Loucy (cell line): Measurements from ENCODE around the gene PFDN2.

ENCODE experiments used
- H2AFZ ChIP-seq: fragments of 200-600 bp; sonication (generic); 2 replicates; pipeline ENCODE4 v1.6.0; 2016; ENCODE audit warnings: antibody characterized with exemption, mild to moderate bottlenecking, low read length, moderate library complexity
- H3F3A ChIP-seq: fragments of 200-600 bp; 2 replicates; pipeline ENCODE4 v1.6.0; 2016; ENCODE audit warnings: antibody characterized with exemption, low read depth, mild to moderate bottlenecking
- H3K27me3 ChIP-seq: fragments of 200-600 bp; sonication (generic); 2 replicates; pipeline ENCODE4 v1.6.1; 2014; ENCODE audit warnings: low read length, mild to moderate bottlenecking; ENCODE audit not compliant: insufficient read depth, poor library complexity, severe bottlenecking
- H3K36me3 ChIP-seq: fragments of 200-600 bp; sonication (generic); 2 replicates; pipeline ENCODE4 v1.6.1; 2016; ENCODE audit warnings: low read length; ENCODE audit not compliant: insufficient read depth
- H3K4me1 ChIP-seq: fragments of 200-600 bp; sonication (generic); 2 replicates; pipeline ENCODE4 v1.5.1; 2014; ENCODE audit warnings: low read length, mild to moderate bottlenecking; ENCODE audit not compliant: insufficient read depth, poor library complexity, severe bottlenecking
- H3K4me2 ChIP-seq: fragments of 200-600 bp; sonication (generic); 2 replicates; pipeline ENCODE4 v1.6.0; 2014; ENCODE audit warnings: antibody characterized with exemption, low read length, low read depth, mild to moderate bottlenecking; ENCODE audit not compliant: poor library complexity, severe bottlenecking
- H3K4me3 ChIP-seq: fragments of 200-600 bp; sonication (generic); 2 replicates; pipeline ENCODE4 v1.5.1; 2014; ENCODE audit warnings: low read length, mild to moderate bottlenecking, mixed read lengths; ENCODE audit not compliant: poor library complexity, severe bottlenecking
- H3K79me2 ChIP-seq: fragments of 200-600 bp; sonication (generic); 2 replicates; pipeline ENCODE4 v1.6.1; 2014; ENCODE audit warnings: low read length; ENCODE audit not compliant: insufficient read depth
- H3K9ac ChIP-seq: fragments of 200-600 bp; sonication (generic); 2 replicates; pipeline ENCODE4 v1.6.0; 2014; ENCODE audit warnings: mild to moderate bottlenecking, low read depth, low read length, moderate library complexity; ENCODE audit not compliant: poor library complexity, severe bottlenecking
- H3K9me2 ChIP-seq: fragments of 200-600 bp; sonication (generic); replicated peaks from 2 replicates; pipeline ENCODE4 v1.6.1; 2016; ENCODE audit warnings: low read depth, low read length, mixed read lengths
- H3K9me3 ChIP-seq: fragments of 200-600 bp; sonication (generic); 2 replicates; pipeline ENCODE4 v1.6.1; 2014; ENCODE audit warnings: mild to moderate bottlenecking, antibody characterized with exemption, low read length, low read depth; ENCODE audit not compliant: insufficient read depth
- H4K20me1 ChIP-seq: fragments of 200-600 bp; sonication (generic); 2 replicates; pipeline ENCODE4 v1.6.0; 2014; ENCODE audit warnings: antibody characterized with exemption, low read length, mild to moderate bottlenecking; ENCODE audit not compliant: insufficient read depth, poor library complexity, severe bottlenecking
- CTCF ChIP-seq: fragments of 200-600 bp; sonication (generic); conservative IDR thresholded peaks from 2 replicates; pipeline ENCODE4 v1.5.1; 2014; ENCODE audit warnings: mild to moderate bottlenecking, antibody characterized with exemption, low read length
- EZH2phosphoT487 ChIP-seq: fragments of 200-600 bp; IDR thresholded peaks from 2 replicates; pipeline ENCODE4 v1.6.1; 2018; ENCODE audit warnings: antibody characterized with exemption, mild to moderate bottlenecking, moderate library complexity, borderline replicate concordance

Gene PFDN2

GRCh38 chr1:161130266-161130665 is 12.4 kb upstream of the PFDN2 start:
- Histone ChIP-seq H3K36me3 (peaks cover 18% of the 10 kb centered on the region; the same call in 1 of the 2 replicates), H3K4me3 (peak overlapping the region; percentile 95), H3K27me3 (no peaks in the 10 kb centered on the region), H3K79me2 (peaks cover 78% of the 10 kb centered on the region), H3K4me1 (peaks cover 63% of the 10 kb centered on the region), H3K9me3 (no peaks in the 10 kb centered on the region), H3K9me2 (no peaks in the 10 kb centered on the region), H3K4me2 (peak overlapping the region; percentile 95), H4K20me1 (peaks cover 10% of the 10 kb centered on the region), H3K9ac (peak overlapping the region; percentile 88), H2AFZ (no peak overlapping the region), H3F3A (no peaks in the 10 kb centered on the region)
- TF ChIP-seq CTCF (no peak), EZH2phosphoT487 (no peak)

- Histone ChIP-seq H2AFZ (no peak overlapping the region), H3K4me2 (peak overlapping the region; percentile 95), H3K9me3 (no peaks in the 10 kb centered on the region), H3K9ac (no peak overlapping the region), H4K20me1 (peaks cover 10% of the 10 kb centered on the region), H3K27me3 (no peaks in the 10 kb centered on the region), H3K4me3 (peak overlapping the region; percentile 95), H3K79me2 (peaks cover 67% of the 10 kb centered on the region), H3K4me1 (peaks cover 60% of the 10 kb centered on the region), H3K36me3 (peaks cover 23% of the 10 kb centered on the region; the same call in 1 of the 2 replicates), H3K9me2 (no peaks in the 10 kb centered on the region), H3F3A (no peaks in the 10 kb centered on the region)
- TF ChIP-seq CTCF (no peak), EZH2phosphoT487 (no peak)
These were observed 11.0 kb upstream of the PFDN2 start for GRCh38 chr1:161128591-161129420.

- Histone ChIP-seq H3K27me3 (no peaks in the 10 kb centered on the region), H3F3A (no peaks in the 10 kb centered on the region), H4K20me1 (peaks cover 10% of the 10 kb centered on the region), H3K4me2 (peak overlapping the region; percentile 95), H3K9me2 (no peaks in the 10 kb centered on the region), H3K9me3 (no peaks in the 10 kb centered on the region), H2AFZ (no peak overlapping the region), H3K36me3 (peaks cover 32% of the 10 kb centered on the region; the same call in 1 of the 2 replicates), H3K9ac (no peak overlapping the region), H3K4me3 (peak overlapping the region; percentile 3), H3K79me2 (peaks cover 58% of the 10 kb centered on the region), H3K4me1 (peaks cover 53% of the 10 kb centered on the region)
- TF ChIP-seq CTCF = no peak
These were observed 9.8 kb upstream of the PFDN2 start for GRCh38 chr1:161127649-161128048.
